Hepatic stellate cell (primary cell): ENCODE results near the gene UBE2D1.

Source experiments
- DNase-seq: peaks from one replicate; pipeline ENCODE4 v3.0.0; 2011; ENCODE audit warnings: low spot score

The UBE2D1 gene

GRCh38 chr10:58334817-58335305, at the start of gene UBE2D1:
Gene UBE2D1, plus strand, starts transcription at chr10:58335006. Its CDS starts 196 bp downstream, at chr10:58335202.
- DNase-seq, result peak; percentile 73

- DNase-seq, result peak; percentile 28
Measured at GRCh38 chr10:58291538-58292174, 43.1 kb upstream of the UBE2D1 start.

GRCh38 chr10:58293989-58294388, 40.8 kb upstream of the UBE2D1 start:
- no peak for DNase-seq

- DNase-seq, result peak; percentile 24
Measured at GRCh38 chr10:58299580-58299979, 35.2 kb upstream of the UBE2D1 start.

GRCh38 chr10:58300676-58301075, 34.1 kb upstream of the UBE2D1 start:
- DNase-seq, result no peak

- DNase-seq, result no peak
Measured at GRCh38 chr10:58302254-58302653, 32.6 kb upstream of the UBE2D1 start.

GRCh38 chr10:58304099-58304633, 30.6 kb upstream of the UBE2D1 start:
- no peak for DNase-seq

GRCh38 chr10:58305821-58306220, 29.0 kb upstream of the UBE2D1 start:
- no peak for DNase-seq

- no peak for DNase-seq
Measured at GRCh38 chr10:58307676-58308075, 27.1 kb upstream of the UBE2D1 start.

GRCh38 chr10:58311026-58311425, 23.8 kb upstream of the UBE2D1 start:
- DNase-seq, result no peak

- DNase-seq, result no peak
Measured at GRCh38 chr10:58316874-58317273, 17.9 kb upstream of the UBE2D1 start.

- no peak for DNase-seq
Measured at GRCh38 chr10:58318346-58318745, 16.5 kb upstream of the UBE2D1 start.

- DNase-seq, result no peak
Measured at GRCh38 chr10:58319599-58319998, 15.2 kb upstream of the UBE2D1 start.

- DNase-seq, result no peak
Measured at GRCh38 chr10:58320351-58321049, 14.3 kb upstream of the UBE2D1 start.

GRCh38 chr10:58322072-58322834, 12.6 kb upstream of the UBE2D1 start:
- DNase-seq, result no peak

- no peak for DNase-seq
Measured at GRCh38 chr10:58322835-58323209, 12.0 kb upstream of the UBE2D1 start.

- peak; percentile 13 for DNase-seq
Measured at GRCh38 chr10:58326967-58327381, 7.8 kb upstream of the UBE2D1 start.

- no peak for DNase-seq
Measured at GRCh38 chr10:58328233-58328632, 6.6 kb upstream of the UBE2D1 start.

- DNase-seq, result no peak
Measured at GRCh38 chr10:58330431-58330830, 4.4 kb upstream of the UBE2D1 start.

- no peak for DNase-seq
Measured at GRCh38 chr10:58331646-58332045, 3.2 kb upstream of the UBE2D1 start.

GRCh38 chr10:58335306-58336005, 650 bp downstream of the UBE2D1 start:
- peak; percentile 14 for DNase-seq

- no peak for DNase-seq
Measured at GRCh38 chr10:58336242-58336641, 1.4 kb downstream of the UBE2D1 start.
